GM12872 (cell line): Measurements from ENCODE around the gene KRTAP1-3.
"Not testable (repeated sequence)": the region's sequence is repeated elsewhere in the genome, so short reads cannot be mapped to it uniquely, and the experiment has no call there.

ENCODE experiments used
- TF ChIP-seq, protein P1 (sequence below): IDR thresholded peaks from 3 replicates; pipeline ENCODE4 v1.5.1; 2011; ENCODE audit warnings: low read depth, mild to moderate bottlenecking, low read length, moderate library complexity; ENCODE audit not compliant: insufficient read depth

The KRTAP1-3 gene, protein sequence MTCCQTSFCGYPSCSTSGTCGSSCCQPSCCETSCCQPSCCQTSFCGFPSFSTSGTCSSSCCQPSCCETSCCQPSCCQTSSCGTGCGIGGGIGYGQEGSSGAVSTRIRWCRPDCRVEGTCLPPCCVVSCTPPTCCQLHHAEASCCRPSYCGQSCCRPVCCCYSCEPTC

DNA sequence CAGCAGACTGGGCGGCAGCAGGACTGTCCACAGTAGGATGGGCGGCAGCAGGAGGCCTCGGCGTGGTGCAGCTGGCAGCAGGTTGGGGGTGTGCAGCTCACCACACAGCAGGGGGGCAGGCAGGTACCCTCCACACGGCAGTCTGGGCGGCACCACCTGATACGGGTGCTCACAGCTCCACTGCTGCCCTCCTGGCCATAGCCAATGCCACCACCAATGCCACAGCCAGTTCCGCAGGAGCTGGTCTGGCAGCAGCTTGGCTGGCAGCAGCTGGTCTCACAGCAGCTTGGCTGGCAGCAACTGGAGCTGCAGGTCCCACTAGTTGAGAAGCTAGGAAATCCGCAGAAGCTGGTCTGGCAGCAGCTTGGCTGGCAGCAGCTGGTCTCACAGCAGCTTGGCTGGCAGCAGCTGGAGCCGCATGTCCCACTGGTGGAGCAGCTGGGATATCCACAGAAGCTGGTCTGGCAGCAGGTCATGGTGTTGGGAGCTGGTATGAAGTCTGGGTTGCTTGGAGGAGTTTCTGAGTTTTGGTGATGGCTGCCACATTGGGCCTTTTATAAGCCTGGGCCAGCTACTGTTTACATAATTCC is at the start of gene KRTAP1-3:
Gene KRTAP1-3, minus strand, starts transcription at position 529 of the 590 bp plus-strand sequence. Its CDS starts 53 bp downstream, at position 476.
- TF ChIP-seq, protein P1, sequence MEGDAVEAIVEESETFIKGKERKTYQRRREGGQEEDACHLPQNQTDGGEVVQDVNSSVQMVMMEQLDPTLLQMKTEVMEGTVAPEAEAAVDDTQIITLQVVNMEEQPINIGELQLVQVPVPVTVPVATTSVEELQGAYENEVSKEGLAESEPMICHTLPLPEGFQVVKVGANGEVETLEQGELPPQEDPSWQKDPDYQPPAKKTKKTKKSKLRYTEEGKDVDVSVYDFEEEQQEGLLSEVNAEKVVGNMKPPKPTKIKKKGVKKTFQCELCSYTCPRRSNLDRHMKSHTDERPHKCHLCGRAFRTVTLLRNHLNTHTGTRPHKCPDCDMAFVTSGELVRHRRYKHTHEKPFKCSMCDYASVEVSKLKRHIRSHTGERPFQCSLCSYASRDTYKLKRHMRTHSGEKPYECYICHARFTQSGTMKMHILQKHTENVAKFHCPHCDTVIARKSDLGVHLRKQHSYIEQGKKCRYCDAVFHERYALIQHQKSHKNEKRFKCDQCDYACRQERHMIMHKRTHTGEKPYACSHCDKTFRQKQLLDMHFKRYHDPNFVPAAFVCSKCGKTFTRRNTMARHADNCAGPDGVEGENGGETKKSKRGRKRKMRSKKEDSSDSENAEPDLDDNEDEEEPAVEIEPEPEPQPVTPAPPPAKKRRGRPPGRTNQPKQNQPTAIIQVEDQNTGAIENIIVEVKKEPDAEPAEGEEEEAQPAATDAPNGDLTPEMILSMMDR: not testable (repeated sequence)

DNA sequence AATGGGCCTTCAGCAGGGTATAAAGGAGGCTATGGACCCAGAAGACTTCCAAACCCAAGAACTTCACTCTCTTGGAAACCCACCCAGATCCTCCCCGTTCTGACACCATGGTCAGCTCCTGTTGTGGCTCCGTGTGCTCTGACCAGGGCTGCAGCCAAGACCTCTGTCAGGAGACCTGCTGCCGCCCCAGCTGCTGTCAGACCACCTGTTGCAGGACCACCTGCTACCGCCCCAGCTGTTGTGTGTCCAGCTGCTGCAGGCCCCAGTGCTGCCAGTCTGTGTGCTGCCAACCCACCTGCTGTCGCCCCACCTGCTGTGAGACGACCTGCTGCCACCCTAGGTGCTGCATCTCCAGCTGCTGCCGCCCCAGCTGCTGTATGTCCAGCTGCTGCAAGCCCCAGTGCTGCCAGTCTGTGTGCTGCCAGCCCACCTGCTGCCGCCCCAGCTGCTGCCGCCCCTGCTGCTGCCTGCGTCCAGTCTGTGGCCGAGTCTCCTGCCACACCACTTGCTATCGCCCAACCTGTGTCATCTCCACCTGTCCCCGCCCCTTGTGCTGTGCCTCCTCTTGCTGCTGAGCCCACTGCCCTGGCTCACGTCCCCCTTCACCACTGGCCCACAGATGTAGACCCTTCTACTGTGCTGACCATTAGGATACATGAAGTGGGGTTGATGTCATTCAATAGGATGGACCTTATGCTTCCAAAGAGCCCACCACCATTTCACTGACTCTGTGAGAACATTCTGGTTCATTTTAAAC is 49.6 kb upstream of the KRTAP1-3 start, which contains the start of gene KRTAP4-7:
Gene KRTAP4-7, plus strand, starts transcription at position 51 of the 757 bp plus-strand sequence. Its CDS starts 57 bp downstream, at position 108.
- TF ChIP-seq, protein P1: not testable (repeated sequence)

DNA sequence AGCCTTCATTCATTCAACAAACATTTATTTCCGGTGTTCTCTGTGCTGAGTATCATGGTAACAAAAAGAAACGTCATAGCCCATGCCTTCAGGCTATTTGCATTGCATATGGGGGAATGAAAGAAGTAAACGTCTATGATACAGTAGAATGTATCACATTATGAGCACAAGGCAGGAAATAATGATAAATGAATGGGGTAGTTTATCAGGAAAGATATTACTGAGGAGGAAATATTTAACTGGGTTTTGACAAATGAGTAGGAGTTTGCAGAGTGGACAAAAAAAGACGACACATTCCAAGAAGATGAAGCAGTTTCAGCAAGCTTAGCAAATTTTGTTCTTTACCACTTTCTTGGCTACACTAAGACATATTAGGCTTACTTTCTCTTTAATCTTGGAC is 48.0 kb upstream of the KRTAP1-3 start:
- TF ChIP-seq, protein P1: no peak

DNA sequence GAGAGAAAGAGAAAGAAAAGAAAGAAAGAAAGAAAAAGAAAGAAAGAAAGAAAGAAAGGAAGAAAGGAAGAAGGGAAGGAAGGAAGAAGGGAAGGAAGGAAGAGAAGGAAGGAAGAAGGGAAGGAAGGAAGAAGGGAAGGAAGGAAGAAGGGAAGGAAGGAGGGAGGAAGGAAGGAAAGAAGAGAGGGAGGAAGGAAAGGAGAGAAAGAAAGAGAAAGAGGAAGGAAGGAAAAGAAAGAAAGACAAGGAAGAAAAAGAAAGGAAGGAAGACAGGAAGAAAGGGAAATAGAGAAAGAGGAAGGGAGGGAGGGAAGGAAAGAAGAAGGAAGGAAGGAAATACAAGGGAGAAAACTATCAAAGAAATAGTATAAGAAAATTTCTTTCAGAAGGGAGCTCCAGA is 42.1 kb upstream of the KRTAP1-3 start:
- TF ChIP-seq, protein P1: no peak

DNA sequence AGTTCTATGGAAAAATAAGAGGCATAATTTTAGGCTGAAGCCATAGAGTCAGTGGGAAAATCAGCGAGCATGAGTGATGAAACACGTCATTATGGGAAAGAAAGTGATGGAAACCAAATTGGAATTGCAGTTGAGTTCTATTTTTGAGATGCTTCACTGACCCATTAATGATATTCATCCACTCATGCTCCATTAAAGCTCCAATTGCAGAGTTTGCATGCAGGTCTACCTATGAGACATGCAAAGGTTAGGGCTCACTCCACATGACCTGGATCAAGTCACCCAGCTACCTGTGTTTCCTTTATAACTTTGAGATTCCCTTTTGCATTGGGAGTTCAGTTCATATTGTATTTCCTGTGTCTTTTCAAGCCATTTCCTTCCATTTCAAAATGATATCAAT is 39.0 kb upstream of the KRTAP1-3 start:
- TF ChIP-seq, protein P1: no peak

DNA sequence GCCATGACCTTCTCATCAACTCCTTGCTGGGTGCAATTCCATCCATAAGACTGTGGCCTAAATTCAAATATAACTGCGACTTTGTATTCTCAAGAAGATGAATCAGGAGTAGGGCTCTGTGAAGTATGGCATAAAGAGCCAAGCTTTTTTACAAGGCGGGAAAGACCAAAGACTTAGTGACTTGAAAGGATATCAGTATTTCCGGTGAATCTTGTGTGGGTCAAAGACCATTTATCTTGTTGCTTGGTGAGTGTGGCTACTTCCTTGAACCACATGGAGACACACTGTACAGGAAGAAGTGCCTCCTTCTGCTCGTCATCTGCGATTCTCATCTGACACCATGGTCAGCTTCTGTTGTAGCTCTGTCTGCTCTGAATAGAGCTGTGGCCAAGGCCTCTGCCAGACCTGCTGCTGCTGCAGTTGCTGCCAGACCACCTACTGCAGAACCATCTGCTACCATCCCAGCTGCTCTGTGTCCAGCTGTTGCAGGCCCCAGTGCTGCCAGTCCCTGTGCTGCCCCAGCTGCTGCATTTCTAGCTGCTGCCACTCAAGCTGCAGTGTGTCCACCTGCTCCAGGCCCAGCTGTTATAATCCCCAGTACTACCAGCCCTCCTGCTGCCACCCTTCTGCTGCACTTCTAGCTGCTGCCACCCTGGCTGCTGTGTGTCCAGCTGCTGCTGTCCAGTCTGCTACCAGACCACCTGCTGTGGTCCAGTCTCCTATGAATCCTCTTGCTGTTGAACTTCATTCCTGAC is 37.1 kb upstream of the KRTAP1-3 start:
- TF ChIP-seq, protein P1: no peak

DNA sequence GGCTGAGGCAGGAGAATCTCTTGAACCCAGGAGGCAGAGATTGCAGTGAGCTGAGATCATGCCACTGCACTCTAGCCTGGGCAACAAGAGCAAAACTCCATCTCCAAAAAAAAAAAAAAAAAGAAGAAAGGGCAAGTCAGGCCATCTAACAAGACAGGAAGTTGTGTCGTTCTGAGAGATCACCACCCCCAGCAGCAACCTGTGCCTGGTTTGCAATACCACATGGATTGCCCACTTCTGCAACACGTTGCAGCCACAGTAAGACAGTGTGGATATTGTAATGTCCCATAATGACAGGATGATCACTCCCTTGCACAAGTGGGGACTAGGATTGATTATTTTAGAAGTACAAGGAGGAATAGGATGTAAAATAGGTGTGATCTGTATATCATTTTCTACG is 34.4 kb upstream of the KRTAP1-3 start:
- TF ChIP-seq, protein P1: no peak
